CD4-positive, CD25-positive, alpha-beta regulatory T cell (primary cell): ENCODE measurements around the gene SMIM12. TPM values are rescaled to one million over a fixed set of nuclear protein-coding genes. Genes with fewer than 3 reads are reported as not detected.
"Not testable (repeated sequence)": the region's sequence is repeated elsewhere in the genome, so short reads cannot be mapped to it uniquely, and the experiment has no call there.

Source experiments
- ATAC-seq, 2 donors: fragments of 150-1000 bp; cut with Tn5 transposase; one replicate each; pipeline ENCODE4 v1.10.0; 2021; ENCODE audit warnings: low read depth in 2 of 2, moderate number of reproducible peaks in 2 of 2, moderate library complexity in 1 of 2
- DNase-seq, 3 donors: peaks; one replicate each; pipeline versions ENCODE4 v3.0.0 to v3.0.0-alpha.2; 2012 to 2022; ENCODE audit warnings: mixed read lengths in 1 of 3
- H3K27ac ChIP-seq: one replicate; pipeline ENCODE4 v1.7.0; 2013; ENCODE audit warnings: mild to moderate bottlenecking, low read length; ENCODE audit not compliant: insufficient read depth, poor library complexity, severe bottlenecking
- H3K27me3 ChIP-seq: one replicate; pipeline ENCODE4 v1.7.0; 2013; ENCODE audit warnings: low read length; ENCODE audit not compliant: control insufficient read depth, insufficient read depth
- H3K36me3 ChIP-seq: one replicate; pipeline ENCODE4 v1.7.0; 2013; ENCODE audit warnings: mild to moderate bottlenecking, low read length, moderate library complexity; ENCODE audit not compliant: control insufficient read depth, insufficient read depth
- H3K4me1 ChIP-seq: 2 replicates; pipeline ENCODE4 v1.7.0; 2013; ENCODE audit warnings: mild to moderate bottlenecking, low read length; ENCODE audit not compliant: insufficient read depth, control insufficient read depth, poor library complexity, severe bottlenecking
- H3K4me3 ChIP-seq: one replicate; pipeline ENCODE4 v1.7.0; 2013; ENCODE audit warnings: low read depth, mild to moderate bottlenecking, low read length, moderate library complexity
- H3K9me3 ChIP-seq, 2 experiments: 1 replicate in 1 of 2; 2 replicates in 1 of 2; pipeline ENCODE4 v1.7.0; 2013; ENCODE audit warnings: low read length in 2 of 2, mild to moderate bottlenecking in 1 of 2, moderate library complexity in 1 of 2; ENCODE audit not compliant: control insufficient read depth in 2 of 2
- H3K27ac Mint-ChIP-seq, 3 donors: one replicate each; pipeline ENCODE4 v1.8.0; 2020 to 2022; ENCODE audit warnings: mild to moderate bottlenecking in 3 of 3, mixed read lengths in 3 of 3, moderate library complexity in 2 of 3
- H3K27me3 Mint-ChIP-seq: one replicate; pipeline ENCODE4 v1.8.0; 2022; ENCODE audit warnings: mild to moderate bottlenecking, mixed read lengths
- H3K36me3 Mint-ChIP-seq: one replicate; pipeline ENCODE4 v1.8.0; 2020; ENCODE audit warnings: mixed read lengths
- H3K4me1 Mint-ChIP-seq, 4 donors: one replicate each; pipeline ENCODE4 v1.8.0; 2020 to 2022; ENCODE audit warnings: mixed read lengths in 4 of 4, mild to moderate bottlenecking in 1 of 4
- H3K4me3 Mint-ChIP-seq, 4 donors: one replicate each; pipeline ENCODE4 v1.8.0; 2020 to 2022; ENCODE audit warnings: mild to moderate bottlenecking in 4 of 4, mixed read lengths in 4 of 4, moderate library complexity in 3 of 4
- H3K9me3 Mint-ChIP-seq, 7 donors: one replicate each; pipeline ENCODE4 v1.8.0; 2020 to 2022; ENCODE audit warnings: mixed read lengths in 7 of 7, mild to moderate bottlenecking in 3 of 7, moderate library complexity in 2 of 7
- polyA plus RNA-seq, 4 donors: library from polyadenylated mRNA; unstranded; fragments of 300-500 nt; fragmentation: Illumina TruSeq; gene quantifications; one replicate each; pipeline ENCODE4 v1.2.3, GENCODE V29; 2021
- total RNA-seq: library from RNA; stranded (reverse); gene quantifications from one replicate; pipeline ENCODE4 v1.2.3, GENCODE V29; 2022

The SMIM12 gene
- total and polyA plus RNA-seq, 5 donors from 2014 or later: 29.7 to 105 (median 94.8) TPM

GRCh38 chr1:34825455-34826091, 34.0 kb downstream of the SMIM12 start:
- H3K4me3 Mint-ChIP-seq: no peak overlapping the region
- H3K9me3 Mint-ChIP-seq: no peaks in the 10 kb centered on the region
- no peak overlapping the region for H3K4me3 ChIP-seq
- peaks cover 4% of the 10 kb centered on the region for H3K36me3 Mint-ChIP-seq
- no peaks in the 10 kb centered on the region for H3K4me1 Mint-ChIP-seq
- no peak overlapping the region for H3K27ac ChIP-seq
- no peak overlapping the region for H3K27ac Mint-ChIP-seq
- H3K36me3 ChIP-seq: no peaks in the 10 kb centered on the region
- H3K27me3 ChIP-seq: no peaks in the 10 kb centered on the region
- ATAC-seq (no peak), DNase-seq (no peak)
- H3K4me1 ChIP-seq: no peaks in the 10 kb centered on the region
- H3K9me3 ChIP-seq: no peaks in the 10 kb centered on the region
- H3K27me3 Mint-ChIP-seq: no peaks in the 10 kb centered on the region

GRCh38 chr1:34824817-34825454, 34.6 kb downstream of the SMIM12 start:
- H3K4me3 Mint-ChIP-seq: no peak overlapping the region
- Histone ChIP-seq H3K27ac (no peak overlapping the region), H3K4me3 (no peak overlapping the region), H3K4me1 (no peaks in the 10 kb centered on the region), H3K9me3 (no peaks in the 10 kb centered on the region), H3K36me3 (no peaks in the 10 kb centered on the region), H3K27me3 (no peaks in the 10 kb centered on the region)
- H3K9me3 Mint-ChIP-seq: no peaks in the 10 kb centered on the region
- ATAC-seq: no peak
- no peak overlapping the region for H3K27ac Mint-ChIP-seq
- H3K36me3 Mint-ChIP-seq: peaks cover 3% of the 10 kb centered on the region
- H3K27me3 Mint-ChIP-seq: no peaks in the 10 kb centered on the region
- no peak for DNase-seq
- no peaks in the 10 kb centered on the region for H3K4me1 Mint-ChIP-seq

GRCh38 chr1:34822202-34822601, 37.3 kb downstream of the SMIM12 start:
- H3K27me3 Mint-ChIP-seq: peaks cover 5% of the 10 kb centered on the region
- H3K27ac Mint-ChIP-seq: no peak overlapping the region
- no peak overlapping the region for H3K4me3 Mint-ChIP-seq
- no peak for ATAC-seq
- DNase-seq: no peak
- H3K27me3 ChIP-seq: no peaks in the 10 kb centered on the region
- no peaks in the 10 kb centered on the region for H3K9me3 Mint-ChIP-seq
- H3K36me3 Mint-ChIP-seq: peaks cover 4% of the 10 kb centered on the region
- no peaks in the 10 kb centered on the region for H3K4me1 ChIP-seq
- no peak overlapping the region for H3K27ac ChIP-seq
- no peaks in the 10 kb centered on the region for H3K4me1 Mint-ChIP-seq
- no peaks in the 10 kb centered on the region for H3K9me3 ChIP-seq
- no peaks in the 10 kb centered on the region for H3K36me3 ChIP-seq
- no peak overlapping the region for H3K4me3 ChIP-seq

GRCh38 chr1:34818862-34819261, 40.7 kb downstream of the SMIM12 start:
- not testable (repeated sequence) for H3K27ac ChIP-seq, H3K36me3 ChIP-seq, H3K27me3 ChIP-seq, H3K27ac Mint-ChIP-seq, H3K4me1 Mint-ChIP-seq, H3K4me1 ChIP-seq, H3K4me3 ChIP-seq, H3K9me3 Mint-ChIP-seq, H3K4me3 Mint-ChIP-seq, H3K36me3 Mint-ChIP-seq, H3K9me3 ChIP-seq, DNase-seq, ATAC-seq, H3K27me3 Mint-ChIP-seq

GRCh38 chr1:34816778-34817177, 42.8 kb downstream of the SMIM12 start:
- Mint-ChIP-seq H3K9me3 (no peaks in the 10 kb centered on the region), H3K36me3 (peaks cover 4% of the 10 kb centered on the region), H3K27me3 (peaks cover 9% of the 10 kb centered on the region), H3K4me3 (no peak overlapping the region), H3K27ac (no peak overlapping the region), H3K4me1 (no peaks in the 10 kb centered on the region)
- no peaks in the 10 kb centered on the region for H3K4me1 ChIP-seq
- no peak overlapping the region for H3K27ac ChIP-seq
- no peak overlapping the region for H3K4me3 ChIP-seq
- H3K27me3 ChIP-seq: no peaks in the 10 kb centered on the region
- H3K36me3 ChIP-seq: no peaks in the 10 kb centered on the region
- ATAC-seq (no peak), DNase-seq (no peak)
- no peaks in the 10 kb centered on the region for H3K9me3 ChIP-seq

- no peaks in the 10 kb centered on the region for H3K9me3 Mint-ChIP-seq
- H3K27me3 ChIP-seq: no peaks in the 10 kb centered on the region
- H3K4me1 ChIP-seq: no peaks in the 10 kb centered on the region
- H3K9me3 ChIP-seq: no peaks in the 10 kb centered on the region
- H3K36me3 ChIP-seq: no peaks in the 10 kb centered on the region
- no peak for DNase-seq
- H3K27me3 Mint-ChIP-seq: peaks cover 9% of the 10 kb centered on the region
- ATAC-seq: no peak
- no peaks in the 10 kb centered on the region for H3K4me1 Mint-ChIP-seq
- no peak overlapping the region for H3K27ac Mint-ChIP-seq
- H3K4me3 Mint-ChIP-seq: no peak overlapping the region
- H3K27ac ChIP-seq: no peak overlapping the region
- peaks cover 4% of the 10 kb centered on the region for H3K36me3 Mint-ChIP-seq
- H3K4me3 ChIP-seq: no peak overlapping the region
Observed at GRCh38 chr1:34816332-34816731, 43.2 kb downstream of the SMIM12 start.

- ATAC-seq, H3K27ac Mint-ChIP-seq, DNase-seq: not testable (repeated sequence)
Observed at GRCh38 chr1:34810781-34811180, 48.8 kb downstream of the SMIM12 start.

More at GRCh38 chr1:34810781-34811180, 48.8 kb downstream of the SMIM12 start:
- H3K27me3 ChIP-seq, H3K36me3 Mint-ChIP-seq, H3K4me3 ChIP-seq, H3K27ac ChIP-seq, H3K27me3 Mint-ChIP-seq, H3K9me3 ChIP-seq, H3K4me1 Mint-ChIP-seq, H3K36me3 ChIP-seq, H3K4me1 ChIP-seq, H3K9me3 Mint-ChIP-seq: not testable (repeated sequence)
- peak overlapping the region in 1 of 4 donors; percentile 0 for H3K4me3 Mint-ChIP-seq
